LNCAP (cell line): ENCODE data around the gene FLNC.

Source experiments
- CTCF ChIP-seq: fragments of 450-650 bp; IDR thresholded peaks from 2 replicates; pipeline ENCODE4 v1.5.1; 2017; ENCODE audit warnings: mild to moderate bottlenecking

FLNC gene

GRCh38 chr7:128830231-128831177 is at the start of gene FLNC:
Gene FLNC, plus strand, starts transcription at chr7:128830406. Its CDS starts 232 bp downstream, at chr7:128830638.
- TF ChIP-seq CTCF: no peak

- TF ChIP-seq CTCF: no peak
Measured at GRCh38 chr7:128781126-128781525, 49.1 kb upstream of the FLNC start.

GRCh38 chr7:128781851-128782250 is 48.4 kb upstream of the FLNC start:
- TF ChIP-seq CTCF: no peak

GRCh38 chr7:128783143-128783861 is 46.9 kb upstream of the FLNC start:
- TF ChIP-seq CTCF: no peak

- TF ChIP-seq CTCF: no peak
Measured at GRCh38 chr7:128785738-128786137, 44.5 kb upstream of the FLNC start.

- TF ChIP-seq CTCF: no peak
Measured at GRCh38 chr7:128788446-128789412, 41.5 kb upstream of the FLNC start.
